Lung (tissue), 12 donors: ENCODE data around the gene ENOX2. TPM values are rescaled to one million over a fixed set of nuclear protein-coding genes. Genes with fewer than 3 reads are reported as not detected.

Source experiments
- ATAC-seq: fragments of 200-7000 bp; cut with Tn5 transposase; one replicate; pipeline ENCODE4 v1.9.1; 2020; ENCODE audit warnings: moderate number of reproducible peaks; ENCODE audit not compliant: insufficient read depth, low FRiP score
- DNase-seq, 3 donors: peaks; one replicate each; pipeline ENCODE4 v3.0.0-alpha.2; 2013 to 2017
- H3K27ac ChIP-seq, 2 donors: one replicate each; pipeline ENCODE4 v1.5.1; 2013; ENCODE audit warnings: mild to moderate bottlenecking in 2 of 2, moderate library complexity in 2 of 2, control low read depth in 1 of 2, inconsistent platforms in 1 of 2, low read depth in 1 of 2, low read length in 1 of 2
- H3K27me3 ChIP-seq, 3 donors: one replicate each; pipeline ENCODE4 v1.5.1; 2013; ENCODE audit warnings: low read length in 2 of 3; ENCODE audit not compliant: control insufficient read depth in 3 of 3, insufficient read depth in 3 of 3
- H3K36me3 ChIP-seq, 4 donors: one replicate each; pipeline ENCODE4 v1.5.1; 2013; ENCODE audit warnings: low read length in 4 of 4, mild to moderate bottlenecking in 1 of 4, moderate library complexity in 1 of 4; ENCODE audit not compliant: control insufficient read depth in 4 of 4, insufficient read depth in 4 of 4
- H3K4me1 ChIP-seq, 5 donors: one replicate each; pipeline ENCODE4 v1.5.1; 2013; ENCODE audit warnings: low read length in 5 of 5, mild to moderate bottlenecking in 2 of 5, moderate library complexity in 1 of 5; ENCODE audit not compliant: control insufficient read depth in 5 of 5, insufficient read depth in 5 of 5
- H3K4me3 ChIP-seq: one replicate; pipeline ENCODE4 v1.5.1; 2013; ENCODE audit warnings: mild to moderate bottlenecking, control low read depth, moderate library complexity
- H3K9ac ChIP-seq, 2 donors: one replicate each; pipeline ENCODE4 v1.5.1; 2013; ENCODE audit warnings: low read length in 2 of 2, control low read depth in 1 of 2; ENCODE audit not compliant: insufficient read depth in 1 of 2
- H3K9me3 ChIP-seq, 4 donors: one replicate each; pipeline ENCODE4 v1.5.1; 2013; ENCODE audit warnings: low read length in 3 of 4, mild to moderate bottlenecking in 1 of 4, moderate library complexity in 1 of 4; ENCODE audit not compliant: control insufficient read depth in 4 of 4, insufficient read depth in 3 of 4
- WGBS, 2 donors: extraction: QIAGEN DNeasy Blood & Tissue Kit; methylation state at CpG; one replicate each; pipeline ENCODE4 v1.1.7; 2013; 5-methylcytosine and 5-hydroxymethylcytosine counted together
- polyA plus RNA-seq, 2 donors: library from polyadenylated mRNA; stranded (reverse); fragments of 200-250 nt; gene quantifications; one replicate each; pipeline ENCODE4 v1.2.1, GENCODE V29; 2013
- total RNA-seq, 2 donors: library from RNA; depleted of rRNA in 1 of 2; stranded (reverse); fragments of >200 nt in 1 of 2; gene quantifications; one replicate each; pipeline ENCODE4 v1.2.1, GENCODE V29; 2014 to 2021
- TF ChIP-seq, protein P1 (sequence below): IDR thresholded peaks from 2 replicates; pipeline ENCODE4 v1.5.1; 2012; ENCODE audit warnings: mild to moderate bottlenecking; ENCODE audit errors: control extremely low read depth, extremely low read depth
- donor health status: control.
- donor health status: control.
- donor health status: Bipolar disorder and iron deficiency.
- donor health status: healthy.
- donor health status: DM: yes; HTN: yes; CAD: no.

ENOX2 gene
- total and polyA plus RNA-seq, 4 donors: 3.4 to 15.8 (median 10.8) TPM

DNA sequence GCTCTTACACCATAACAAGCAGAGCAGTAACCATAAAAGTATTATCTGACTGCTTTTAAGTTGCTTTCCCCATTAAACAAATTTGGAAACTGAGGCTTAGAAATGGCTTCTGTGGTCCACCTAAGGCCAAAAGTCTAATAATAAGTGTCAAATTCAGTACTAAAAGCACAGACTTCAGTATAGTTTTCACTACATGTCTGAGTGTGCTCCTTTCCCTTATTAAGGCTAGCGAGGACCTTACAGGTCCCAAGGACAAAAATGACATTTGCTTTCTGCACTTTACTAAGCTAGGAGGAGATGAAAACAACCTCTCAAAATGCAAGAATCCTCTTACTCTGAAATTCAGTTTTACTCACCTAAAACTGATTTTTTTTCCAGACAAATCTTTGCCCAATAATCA lies 127.2 kb downstream of the ENOX2 start:
- Histone ChIP-seq H3K36me3 (no peaks in the 10 kb centered on the region), H3K4me3 (no peak overlapping the region), H3K9ac (no peak overlapping the region), H3K4me1 (peaks cover 0 to 2% (median 0%) of the 10 kb centered on the region in 5 donors), H3K9me3 (no peaks in the 10 kb centered on the region), H3K27ac (no peak overlapping the region), H3K27me3 (peaks cover 0 to 12% (median 3%) of the 10 kb centered on the region in 3 donors)
- 89 to 100% methylated on average over 1 of the region's 1 CpG for WGBS, 2 donors
- TF ChIP-seq, protein P1, sequence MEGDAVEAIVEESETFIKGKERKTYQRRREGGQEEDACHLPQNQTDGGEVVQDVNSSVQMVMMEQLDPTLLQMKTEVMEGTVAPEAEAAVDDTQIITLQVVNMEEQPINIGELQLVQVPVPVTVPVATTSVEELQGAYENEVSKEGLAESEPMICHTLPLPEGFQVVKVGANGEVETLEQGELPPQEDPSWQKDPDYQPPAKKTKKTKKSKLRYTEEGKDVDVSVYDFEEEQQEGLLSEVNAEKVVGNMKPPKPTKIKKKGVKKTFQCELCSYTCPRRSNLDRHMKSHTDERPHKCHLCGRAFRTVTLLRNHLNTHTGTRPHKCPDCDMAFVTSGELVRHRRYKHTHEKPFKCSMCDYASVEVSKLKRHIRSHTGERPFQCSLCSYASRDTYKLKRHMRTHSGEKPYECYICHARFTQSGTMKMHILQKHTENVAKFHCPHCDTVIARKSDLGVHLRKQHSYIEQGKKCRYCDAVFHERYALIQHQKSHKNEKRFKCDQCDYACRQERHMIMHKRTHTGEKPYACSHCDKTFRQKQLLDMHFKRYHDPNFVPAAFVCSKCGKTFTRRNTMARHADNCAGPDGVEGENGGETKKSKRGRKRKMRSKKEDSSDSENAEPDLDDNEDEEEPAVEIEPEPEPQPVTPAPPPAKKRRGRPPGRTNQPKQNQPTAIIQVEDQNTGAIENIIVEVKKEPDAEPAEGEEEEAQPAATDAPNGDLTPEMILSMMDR: no peak
- no peak for ATAC-seq
- DNase-seq: no peak

DNA sequence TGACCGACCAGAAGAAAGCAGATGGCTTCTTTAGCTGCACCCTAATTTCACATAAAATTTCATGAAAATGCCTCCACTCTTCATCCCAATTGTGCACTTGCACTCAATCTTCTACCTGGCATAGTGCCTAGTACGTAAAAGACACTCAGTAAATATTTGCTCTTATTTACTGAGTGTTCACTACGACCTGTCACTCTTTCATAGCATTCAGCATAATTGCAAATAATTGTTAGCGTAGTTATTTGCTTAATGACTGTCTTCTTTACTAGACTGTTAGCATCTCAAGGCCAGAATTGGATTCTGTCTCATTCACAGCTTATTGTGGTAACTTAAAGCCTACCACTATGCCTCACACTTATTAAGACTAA lies 130.2 kb downstream of the ENOX2 start:
- H3K27ac ChIP-seq: no peak overlapping the region
- no peaks in the 10 kb centered on the region for H3K36me3 ChIP-seq
- H3K9me3 ChIP-seq: no peaks in the 10 kb centered on the region
- no peak overlapping the region for H3K4me3 ChIP-seq
- no peak for DNase-seq
- TF ChIP-seq, protein P1: no peak
- peaks cover 0 to 5% (median 0%) of the 10 kb centered on the region in 5 donors for H3K4me1 ChIP-seq
- H3K9ac ChIP-seq: no peak overlapping the region
- no peak for ATAC-seq
- peaks cover 0 to 16% (median 0%) of the 10 kb centered on the region in 3 donors for H3K27me3 ChIP-seq
- 53 to 71% methylated on average over 4 of the region's 4 CpGs for whole genome bisulfite sequencing, 2 donors

DNA sequence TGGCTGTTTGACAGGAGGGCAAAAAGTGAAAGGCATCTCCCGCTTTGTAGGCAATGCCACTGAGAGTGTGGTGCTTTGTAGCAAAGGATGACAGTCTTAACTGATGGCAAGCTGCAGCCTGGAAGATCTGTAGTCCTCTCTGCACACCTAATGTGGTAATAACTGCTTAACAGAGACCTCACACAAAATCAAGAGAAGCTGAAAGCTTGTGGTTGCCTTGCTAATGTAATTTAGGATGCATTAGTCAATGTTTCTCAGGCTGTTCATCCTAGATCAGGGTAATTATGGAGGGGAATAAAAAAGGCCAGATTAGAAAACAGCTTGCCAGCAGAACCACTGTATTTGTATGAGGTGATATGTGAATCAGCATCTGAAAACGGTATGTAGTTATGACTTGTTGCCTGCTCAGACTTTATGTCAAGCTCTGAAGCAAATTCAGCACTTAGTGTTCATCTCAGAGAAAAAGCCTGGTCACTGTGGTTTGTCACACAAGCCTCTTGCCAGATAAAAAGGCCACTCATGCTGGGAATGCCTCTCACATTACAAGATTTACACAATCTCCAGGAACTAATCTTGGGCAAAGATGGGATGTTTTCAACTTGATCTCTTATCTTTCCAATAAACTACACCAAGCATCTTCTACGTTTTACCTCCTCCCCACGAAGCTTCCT lies 130.8 kb downstream of the ENOX2 start:
- H3K36me3 ChIP-seq: no peaks in the 10 kb centered on the region
- ATAC-seq (peak; percentile 27), DNase-seq (peak in 2 of 3 donors; percentile 6 to 29)
- peak overlapping the region in 1 of 2 donors; percentile 33 for H3K27ac ChIP-seq
- peaks cover 0 to 12% (median 0%) of the 10 kb centered on the region in 3 donors for H3K27me3 ChIP-seq
- no peak overlapping the region for H3K9ac ChIP-seq
- peaks cover 0 to 5% (median 0%) of the 10 kb centered on the region in 5 donors for H3K4me1 ChIP-seq
- H3K9me3 ChIP-seq: no peaks in the 10 kb centered on the region
- H3K4me3 ChIP-seq: no peak overlapping the region
- TF ChIP-seq, protein P1: no peak
- WGBS, 2 donors: 44 to 58% methylated on average over 4 of the region's 4 CpGs
